Nephron (organoid): ENCODE data around the gene ARHGEF2.

Experiments used
- H3K27ac Mint-ChIP-seq, 3 experiments: 2 replicates each; pipeline ENCODE4 v1.8.0; 2020; ENCODE audit warnings: mixed read lengths in 3 of 3, mild to moderate bottlenecking in 2 of 3, moderate library complexity in 1 of 3
- H3K27me3 Mint-ChIP-seq: 2 replicates; pipeline ENCODE4 v1.8.0; 2021; ENCODE audit warnings: low read depth, mild to moderate bottlenecking, moderate library complexity, mixed read lengths
- H3K36me3 Mint-ChIP-seq: 2 replicates; pipeline ENCODE4 v1.8.0; 2020; ENCODE audit warnings: low read depth, mixed read lengths
- H3K4me1 Mint-ChIP-seq: 2 replicates; pipeline ENCODE4 v1.8.0; 2020; ENCODE audit warnings: mixed read lengths
- H3K4me3 Mint-ChIP-seq, 3 experiments: 2 replicates each; pipeline ENCODE4 v1.8.0; 2020; ENCODE audit warnings: mild to moderate bottlenecking in 3 of 3, mixed read lengths in 3 of 3, moderate library complexity in 2 of 3
- H3K9me3 Mint-ChIP-seq: 2 replicates; pipeline ENCODE4 v1.8.0; 2020; ENCODE audit warnings: mixed read lengths
- CTCF ChIP-seq, 3 experiments: fragments of 200-600 bp; sonication (generic); IDR thresholded peaks; one replicate each; pipeline ENCODE4 v1.5.0; 2021; ENCODE audit warnings: antibody characterized with exemption in 3 of 3; ENCODE audit not compliant: unreplicated experiment in 3 of 3

Gene ARHGEF2

GRCh38 chr1:155942578-155943141, 35.7 kb downstream of the ARHGEF2 start:
- Mint-ChIP-seq H3K27ac (peak overlapping the region; percentile 48 to 85 (median 64)), H3K9me3 (no peaks in the 10 kb centered on the region), H3K4me1 (peaks cover 45% of the 10 kb centered on the region), H3K36me3 (peaks cover 15% of the 10 kb centered on the region), H3K4me3 (no peak overlapping the region), H3K27me3 (no peaks in the 10 kb centered on the region)
- TF ChIP-seq CTCF (IDR thresholded peaks at IDR 0.05; ENCODE audit: unreplicated experiment in 3 of 3), result no peak

GRCh38 chr1:155941845-155942531, 36.4 kb downstream of the ARHGEF2 start:
- H3K27ac Mint-ChIP-seq, result peak overlapping the region; percentile 85 to 94 (median 93)
- TF ChIP-seq CTCF (IDR thresholded peaks at IDR 0.05; ENCODE audit: unreplicated experiment in 3 of 3), result no peak
- no peak overlapping the region for H3K4me3 Mint-ChIP-seq
- H3K27me3 Mint-ChIP-seq, result no peaks in the 10 kb centered on the region
- no peaks in the 10 kb centered on the region for H3K9me3 Mint-ChIP-seq
- peaks cover 45% of the 10 kb centered on the region for H3K4me1 Mint-ChIP-seq
- peaks cover 10% of the 10 kb centered on the region for H3K36me3 Mint-ChIP-seq

- Mint-ChIP-seq H3K36me3 (peaks cover 2% of the 10 kb centered on the region), H3K4me1 (peaks cover 41% of the 10 kb centered on the region), H3K4me3 (peak within 1 kb of the TSS in 2 of 3 experiments; percentile 44 to 46), H3K27me3 (no peaks in the 10 kb centered on the region), H3K27ac (peak within 1 kb of the TSS; percentile 85 to 94 (median 93)), H3K9me3 (no peaks in the 10 kb centered on the region)
- no peak for TF ChIP-seq CTCF (IDR thresholded peaks at IDR 0.05; ENCODE audit: unreplicated experiment in 3 of 3)
Observed at GRCh38 chr1:155940993-155941844, 37.1 kb downstream of the ARHGEF2 start, which contains the start of gene RXFP4. RXFP4 (plus strand) TSS chr1:155941638; CDS start chr1:155941710, 72 bp downstream.

GRCh38 chr1:155940482-155940992, 37.8 kb downstream of the ARHGEF2 start:
- H3K4me3 Mint-ChIP-seq, result no peak overlapping the region
- TF ChIP-seq CTCF (IDR thresholded peaks at IDR 0.05; ENCODE audit: unreplicated experiment in 3 of 3), result no peak
- no peaks in the 10 kb centered on the region for H3K27me3 Mint-ChIP-seq

GRCh38 chr1:155938220-155938627, 40.1 kb downstream of the ARHGEF2 start:
- Mint-ChIP-seq H3K4me3 (peak overlapping the region; percentile 44 to 63 (median 56)), H3K27ac (peak overlapping the region; percentile 57 to 85 (median 85)), H3K4me1 (peaks cover 28% of the 10 kb centered on the region), H3K9me3 (no peaks in the 10 kb centered on the region), H3K36me3 (peaks cover under 1% of the 10 kb centered on the region), H3K27me3 (no peaks in the 10 kb centered on the region)
- TF ChIP-seq CTCF (IDR thresholded peaks at IDR 0.05; ENCODE audit: unreplicated experiment in 3 of 3), result peak; percentile 65 to 71 (median 65)

More at GRCh38 chr1:155940482-155940992, 37.8 kb downstream of the ARHGEF2 start:
- H3K27ac Mint-ChIP-seq, result peak overlapping the region; percentile 85 to 94 (median 93)
- H3K36me3 Mint-ChIP-seq, result no peaks in the 10 kb centered on the region
- no peaks in the 10 kb centered on the region for H3K9me3 Mint-ChIP-seq
- H3K4me1 Mint-ChIP-seq, result peaks cover 37% of the 10 kb centered on the region
